22Rv1 (cell line): ENCODE measurements around the gene MAST2.

ENCODE experiments used
- CTCF ChIP-seq: fragments of 450-650 bp; IDR thresholded peaks from 2 replicates; pipeline ENCODE4 v1.5.1; 2017; ENCODE audit warnings: mild to moderate bottlenecking
- ZFX ChIP-seq: fragments of 450-650 bp; IDR thresholded peaks from 2 replicates; pipeline ENCODE4 v1.6.1; 2017; ENCODE audit warnings: antibody characterized with exemption, borderline replicate concordance

DNA sequence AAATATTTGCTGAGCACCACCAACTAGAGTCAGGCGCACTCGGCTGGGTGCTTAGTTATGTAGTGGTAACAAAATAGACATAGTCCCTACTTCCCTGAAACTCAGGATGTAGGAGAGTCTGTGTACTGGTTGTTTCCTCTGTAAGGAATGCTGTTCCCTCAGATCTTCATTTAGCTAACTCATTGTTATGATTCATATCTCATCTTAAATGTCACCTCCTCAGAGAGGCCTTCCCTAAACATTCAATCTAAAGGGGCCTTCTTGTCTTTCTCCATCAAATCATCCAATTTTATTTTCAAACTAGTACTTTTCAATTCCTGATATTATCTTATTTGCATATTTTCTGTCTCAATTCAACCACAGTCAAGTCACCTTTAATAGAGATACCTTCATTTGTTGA lies 196.1 kb downstream of the MAST2 start:
- TF ChIP-seq CTCF: no peak
- TF ChIP-seq ZFX: no peak
